T1000 (cell line): ENCODE measurements around the gene SATB2.

Experiments used
- DNase-seq: peaks from one replicate; lab custom pipeline; 2025; ENCODE audit warnings: mixed read lengths; lab: John Stamatoyannopoulos, UW

Gene SATB2

DNA sequence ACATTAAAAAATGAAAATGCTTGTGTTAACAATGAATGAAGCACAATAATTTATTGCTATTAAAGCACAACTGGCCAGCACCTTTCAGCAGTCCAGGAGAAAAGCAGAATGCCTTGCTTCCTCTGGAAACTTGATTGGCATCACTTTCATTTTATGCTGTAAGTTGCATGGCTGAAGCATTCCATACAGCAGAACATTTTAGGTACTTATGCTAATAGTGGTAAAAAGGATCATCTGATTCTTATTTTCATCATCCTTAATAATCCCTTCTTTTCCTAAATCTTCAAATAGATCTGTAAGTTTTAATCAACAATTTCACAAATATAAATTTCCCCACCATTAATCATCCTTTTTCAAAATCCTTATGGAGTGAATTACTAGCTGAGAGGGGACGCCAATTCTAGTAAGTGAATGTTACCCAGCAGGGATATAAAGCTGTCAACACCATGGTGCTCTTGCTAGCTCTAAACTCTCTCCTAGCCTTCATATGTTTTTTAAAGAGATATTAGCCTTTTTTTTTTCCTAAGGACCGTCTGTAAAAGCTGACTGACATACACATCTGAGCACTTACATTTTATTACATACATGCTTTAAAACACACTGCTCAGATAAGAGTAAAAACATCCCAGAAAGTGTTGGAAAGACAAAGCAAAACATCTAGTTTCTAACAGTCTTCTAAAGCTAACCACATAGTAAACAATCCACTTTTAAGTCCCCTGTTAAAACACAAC is 5.3 kb downstream of the SATB2 start:
- no peak for DNase-seq

DNA sequence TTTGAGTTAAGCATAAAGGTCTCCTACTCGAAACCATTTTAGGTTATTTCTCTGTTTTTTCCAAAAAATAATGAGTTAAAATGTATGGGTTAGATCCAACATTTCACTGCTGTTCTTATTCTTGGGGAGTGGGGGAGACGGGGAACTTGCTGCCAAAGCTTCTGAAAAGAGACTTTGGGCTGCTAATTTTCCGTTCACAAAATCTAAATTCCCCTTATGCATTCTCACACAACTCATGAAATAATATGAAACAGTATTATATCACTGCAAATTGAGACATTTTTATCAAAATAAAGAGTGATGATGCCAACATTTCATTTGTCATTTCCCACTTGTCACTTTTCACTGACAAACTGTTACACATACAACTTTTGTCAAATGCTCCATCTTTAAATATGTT is 7.8 kb downstream of the SATB2 start:
- no peak for DNase-seq

GRCh38 chr2:199449455-199449854 is 8.3 kb downstream of the SATB2 start:
- no peak for DNase-seq

GRCh38 chr2:199446996-199447576 is 10.7 kb downstream of the SATB2 start:
- DNase-seq, result no peak

DNA sequence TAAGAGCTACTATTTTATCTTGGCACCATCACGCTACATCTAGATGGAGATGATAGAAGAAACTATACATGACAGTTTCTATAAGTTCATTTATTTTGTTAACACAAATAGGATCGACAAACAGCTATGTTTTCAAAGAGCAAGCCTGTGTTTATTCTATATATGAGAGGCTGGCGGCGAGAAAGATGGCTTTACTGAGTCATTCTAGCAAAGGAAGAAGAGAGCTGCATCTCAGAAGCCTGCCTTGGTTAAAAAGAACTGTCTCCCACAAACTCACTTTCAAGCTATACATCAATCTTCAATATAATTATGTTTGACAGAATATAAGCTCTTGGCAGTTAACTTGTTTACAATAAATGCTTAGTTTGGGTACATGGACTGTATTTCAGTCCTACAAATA is 13.0 kb downstream of the SATB2 start:
- no peak for DNase-seq

- DNase-seq, result no peak
Observed at GRCh38 chr2:199443589-199444130, 14.1 kb downstream of the SATB2 start.

DNA sequence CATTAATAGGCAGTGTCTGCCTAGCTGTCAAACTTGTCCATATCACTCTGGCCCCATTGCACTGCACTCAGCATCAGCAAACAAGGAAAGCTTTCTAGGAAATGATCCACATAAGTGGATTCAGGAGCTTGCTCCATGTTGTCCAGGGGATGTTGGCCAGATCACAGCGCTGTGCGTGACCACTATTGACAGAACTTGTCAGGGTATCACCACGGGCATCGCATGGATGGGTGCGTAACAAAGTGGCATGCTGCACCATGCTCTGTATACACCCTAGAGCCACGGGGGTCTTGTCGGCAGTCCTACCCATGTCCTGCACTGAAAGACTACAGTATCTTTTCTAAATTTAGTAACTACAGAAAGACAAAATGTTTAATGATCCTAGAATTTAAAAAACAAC is 15.6 kb downstream of the SATB2 start:
- no peak for DNase-seq

GRCh38 chr2:199441759-199442158 is 16.0 kb downstream of the SATB2 start:
- no peak for DNase-seq

DNA sequence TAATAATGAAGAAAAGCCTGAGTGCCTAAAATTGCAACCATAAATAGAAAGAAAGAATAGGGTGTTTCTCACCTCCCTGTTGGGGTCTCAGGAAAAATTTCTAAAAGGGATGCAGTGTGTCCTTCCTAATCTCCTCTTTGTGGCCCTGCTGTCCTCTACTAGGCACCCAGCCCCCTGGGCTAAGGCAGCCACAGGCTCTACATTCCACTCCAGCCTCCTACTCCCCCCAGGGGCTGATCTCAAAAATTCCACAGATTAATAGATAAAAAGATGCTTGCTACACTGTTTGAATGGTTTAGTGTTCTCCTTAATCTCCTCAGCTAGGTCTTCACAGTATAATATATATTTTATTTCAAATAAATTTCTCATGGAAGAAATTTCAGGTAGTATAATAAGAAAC is 17.6 kb downstream of the SATB2 start:
- no peak for DNase-seq

GRCh38 chr2:199439542-199439941 is 18.2 kb downstream of the SATB2 start:
- DNase-seq, result no peak

DNA sequence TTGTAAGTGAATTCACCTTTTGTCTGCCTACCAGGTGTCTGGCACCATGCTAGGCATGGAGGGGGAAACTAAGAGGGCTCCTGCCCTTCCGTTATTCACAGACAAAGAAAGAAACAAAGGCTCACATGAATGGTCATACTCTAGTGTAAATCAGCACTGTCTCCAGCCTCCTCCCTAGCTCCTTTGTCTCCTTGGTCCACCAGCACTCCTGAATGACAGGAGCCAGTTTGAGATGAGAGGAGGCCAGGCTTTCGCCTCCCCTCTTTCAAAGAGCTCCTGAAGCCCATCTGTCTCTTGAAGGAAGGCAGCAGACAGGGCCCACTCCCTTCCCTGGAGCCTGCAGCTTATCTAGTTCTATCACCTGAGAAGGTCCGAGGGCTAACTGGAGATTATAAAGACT is 18.7 kb downstream of the SATB2 start:
- DNase-seq, result no peak

- no peak for DNase-seq
Observed at GRCh38 chr2:199434555-199434954, 23.2 kb downstream of the SATB2 start.

- no peak for DNase-seq
Observed at GRCh38 chr2:199433204-199433832, 24.4 kb downstream of the SATB2 start.

DNA sequence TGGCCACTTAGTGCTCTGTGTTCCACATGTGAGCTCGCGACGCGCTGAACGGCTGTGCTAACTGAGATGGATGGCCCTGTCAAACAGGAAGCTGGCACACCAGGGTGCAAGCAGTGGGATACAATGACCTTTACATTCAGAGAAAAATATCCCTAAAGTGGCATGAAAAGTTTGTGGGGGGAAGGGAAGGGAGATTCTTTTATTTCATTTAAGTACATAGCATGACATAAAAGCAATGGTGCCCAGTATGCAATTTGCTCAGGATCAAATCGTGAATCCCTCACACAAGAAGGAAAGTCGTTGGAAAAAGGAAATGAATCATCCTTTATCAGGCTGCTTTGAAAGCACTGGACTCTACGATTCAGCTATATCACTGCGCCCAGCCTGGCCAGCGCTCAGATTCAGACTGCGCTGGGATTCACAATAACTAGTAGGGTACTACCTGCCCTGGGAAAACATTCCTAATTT is 26.0 kb downstream of the SATB2 start:
- DNase-seq, result no peak

- DNase-seq, result no peak
Observed at GRCh38 chr2:199430214-199430613, 27.5 kb downstream of the SATB2 start.

- DNase-seq, result no peak
Observed at GRCh38 chr2:199428291-199428690, 29.4 kb downstream of the SATB2 start.

DNA sequence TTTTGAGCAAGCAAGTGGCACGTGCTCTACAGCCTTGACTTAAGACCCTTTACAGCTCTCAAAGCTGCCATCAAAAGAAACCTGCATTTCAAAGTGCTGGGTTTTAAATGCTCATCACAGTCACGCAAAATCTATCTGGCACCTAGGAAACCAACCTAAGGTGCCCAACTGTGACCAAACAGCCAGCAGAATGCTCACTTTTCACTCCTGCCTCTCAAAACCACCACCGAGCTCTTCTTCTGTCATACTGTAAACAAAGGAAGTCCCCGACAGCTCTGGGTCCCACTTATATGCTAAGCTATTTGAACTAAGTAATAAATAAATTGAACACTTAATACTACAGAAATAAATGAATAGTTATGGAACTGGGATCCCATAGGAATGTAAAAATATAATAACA is 33.6 kb downstream of the SATB2 start:
- no peak for DNase-seq

DNA sequence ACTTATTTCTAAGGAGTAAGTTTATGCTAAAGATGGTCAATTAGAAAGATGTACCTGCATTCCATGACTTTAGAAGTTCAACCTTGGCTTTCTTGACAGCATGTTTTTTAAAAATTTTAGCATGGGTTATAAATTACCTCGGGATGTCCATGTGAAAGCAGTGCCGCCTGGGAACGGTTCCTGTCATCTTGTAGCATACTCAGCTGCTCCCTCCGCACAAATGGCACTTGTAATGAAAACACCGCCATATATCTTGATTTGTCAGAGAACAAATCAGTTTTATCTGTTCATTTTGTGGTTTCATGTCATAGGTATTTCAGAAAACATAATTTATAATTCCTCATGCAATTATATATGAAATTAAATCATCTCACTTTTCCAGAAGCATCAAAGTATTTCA is 38.3 kb downstream of the SATB2 start:
- no peak for DNase-seq

GRCh38 chr2:199414465-199414864 is 43.3 kb downstream of the SATB2 start:
- DNase-seq, result no peak

DNA sequence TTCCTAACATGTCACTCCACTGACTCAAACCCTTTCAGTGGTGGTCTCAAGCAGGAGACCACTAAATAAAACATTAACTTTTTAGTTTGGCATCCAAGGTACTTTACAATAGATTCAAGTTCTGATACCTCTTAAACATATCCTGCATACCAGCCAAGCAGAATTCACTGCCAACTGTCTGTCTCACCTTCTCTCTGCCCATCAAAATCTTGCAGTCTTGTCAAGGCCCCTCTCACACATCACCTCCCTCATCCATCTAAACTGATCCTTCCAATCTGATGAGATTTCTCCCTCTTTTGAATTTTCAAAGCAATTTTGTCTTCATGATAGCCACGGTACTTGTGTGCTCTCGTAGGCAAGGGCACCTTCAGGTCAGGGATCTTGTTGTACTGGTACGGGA is 43.7 kb downstream of the SATB2 start:
- DNase-seq, result no peak

GRCh38 chr2:199409759-199410529 is 47.8 kb downstream of the SATB2 start:
- no peak for DNase-seq

GRCh38 chr2:199407421-199407820 is 50.3 kb downstream of the SATB2 start:
- DNase-seq, result no peak
